WTC11 (cell line): ENCODE data around the gene CFAP206.

Source experiments
- CREB1 ChIP-seq: sonication (generic); formaldehyde crosslinking; IDR thresholded peaks from 2 replicates; pipeline ENCODE4 v1.8.0; 2023; ENCODE audit warnings: mild to moderate bottlenecking, missing genetic modification reagents
- ESRRA ChIP-seq: sonication (generic); formaldehyde crosslinking; IDR thresholded peaks from 2 replicates; pipeline ENCODE4 v1.8.1; 2022; ENCODE audit warnings: mild to moderate bottlenecking, missing genetic modification reagents, borderline replicate concordance
- FOXP1 ChIP-seq: sonication (generic); formaldehyde crosslinking; IDR thresholded peaks from 2 replicates; pipeline ENCODE4 v1.8.0; 2022; ENCODE audit warnings: missing genetic modification reagents, mild to moderate bottlenecking, moderate library complexity, borderline replicate concordance
- JUN ChIP-seq: sonication (generic); formaldehyde crosslinking; IDR thresholded peaks from 2 replicates; pipeline ENCODE4 v1.8.0; 2023; ENCODE audit warnings: mild to moderate bottlenecking, missing genetic modification reagents
- NFATC4 ChIP-seq: fragments of 250-450 bp; sonication (Bioruptor Pico); IDR thresholded peaks from 2 replicates; pipeline ENCODE4 v1.9.0; 2021; ENCODE audit warnings: mild to moderate bottlenecking
- NFYB ChIP-seq: sonication (generic); formaldehyde crosslinking; conservative IDR thresholded peaks from 2 replicates; pipeline ENCODE4 v1.8.0; 2022; ENCODE audit warnings: low read depth, missing genetic modification reagents
- PRDM15 ChIP-seq: sonication (generic); formaldehyde crosslinking; IDR thresholded peaks from 2 replicates; pipeline ENCODE4 v1.8.0; 2022; ENCODE audit warnings: missing genetic modification reagents
- TEAD4 ChIP-seq: sonication (generic); formaldehyde crosslinking; IDR thresholded peaks from 2 replicates; pipeline ENCODE4 v1.8.0; 2022; ENCODE audit warnings: mild to moderate bottlenecking, missing genetic modification reagents
- USF2 ChIP-seq: sonication (generic); formaldehyde crosslinking; IDR thresholded peaks from 2 replicates; pipeline ENCODE4 v1.8.1; 2023; ENCODE audit warnings: mild to moderate bottlenecking, missing genetic modification reagents, moderate library complexity
- ZNF121 ChIP-seq: sonication (generic); formaldehyde crosslinking; IDR thresholded peaks from 2 replicates; pipeline ENCODE4 v1.8.0; 2023; ENCODE audit warnings: missing genetic modification reagents
- ZNF263 ChIP-seq: sonication (generic); formaldehyde crosslinking; IDR thresholded peaks from 2 replicates; pipeline ENCODE4 v1.8.1; 2022; ENCODE audit warnings: low read depth, mild to moderate bottlenecking, moderate library complexity, missing genetic modification reagents
- TF ChIP-seq, protein P1 (sequence below): fragments of 200-600 bp; IDR thresholded peaks from 2 replicates; pipeline ENCODE4 v1.8.0; 2022; ENCODE audit warnings: antibody characterized with exemption
- TF ChIP-seq, protein P2 (sequence below): sonication (generic); formaldehyde crosslinking; IDR thresholded peaks from 2 replicates; pipeline ENCODE4 v1.8.1; 2023; ENCODE audit warnings: mild to moderate bottlenecking, missing genetic modification reagents
- TF ChIP-seq, protein P3 (sequence below): sonication (generic); formaldehyde crosslinking; IDR thresholded peaks from 2 replicates; pipeline ENCODE4 v1.8.0; 2023; ENCODE audit warnings: mild to moderate bottlenecking, missing genetic modification reagents

DNA sequence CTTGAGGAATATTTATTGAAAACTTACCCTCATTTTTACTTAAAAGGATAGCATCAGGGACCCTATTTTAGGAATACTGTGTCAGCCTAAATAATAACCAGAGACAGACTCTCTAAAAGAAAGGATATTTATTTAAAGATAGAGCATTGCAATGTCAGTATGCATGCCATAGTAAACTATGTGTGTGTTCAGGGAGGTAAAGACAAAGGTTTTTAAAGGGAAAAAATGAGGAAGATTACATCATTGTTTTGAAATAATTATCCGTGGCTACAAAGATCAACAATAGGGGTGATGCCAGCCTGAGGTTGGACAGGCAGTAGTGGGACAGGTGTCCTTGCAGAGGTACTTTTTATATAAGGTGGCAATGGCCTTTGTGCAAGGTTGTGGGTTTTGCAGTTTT, 23.7 kb upstream of the CFAP206 start:
- TF ChIP-seq, protein P1, sequence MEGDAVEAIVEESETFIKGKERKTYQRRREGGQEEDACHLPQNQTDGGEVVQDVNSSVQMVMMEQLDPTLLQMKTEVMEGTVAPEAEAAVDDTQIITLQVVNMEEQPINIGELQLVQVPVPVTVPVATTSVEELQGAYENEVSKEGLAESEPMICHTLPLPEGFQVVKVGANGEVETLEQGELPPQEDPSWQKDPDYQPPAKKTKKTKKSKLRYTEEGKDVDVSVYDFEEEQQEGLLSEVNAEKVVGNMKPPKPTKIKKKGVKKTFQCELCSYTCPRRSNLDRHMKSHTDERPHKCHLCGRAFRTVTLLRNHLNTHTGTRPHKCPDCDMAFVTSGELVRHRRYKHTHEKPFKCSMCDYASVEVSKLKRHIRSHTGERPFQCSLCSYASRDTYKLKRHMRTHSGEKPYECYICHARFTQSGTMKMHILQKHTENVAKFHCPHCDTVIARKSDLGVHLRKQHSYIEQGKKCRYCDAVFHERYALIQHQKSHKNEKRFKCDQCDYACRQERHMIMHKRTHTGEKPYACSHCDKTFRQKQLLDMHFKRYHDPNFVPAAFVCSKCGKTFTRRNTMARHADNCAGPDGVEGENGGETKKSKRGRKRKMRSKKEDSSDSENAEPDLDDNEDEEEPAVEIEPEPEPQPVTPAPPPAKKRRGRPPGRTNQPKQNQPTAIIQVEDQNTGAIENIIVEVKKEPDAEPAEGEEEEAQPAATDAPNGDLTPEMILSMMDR, result no peak
- TF ChIP-seq ZNF121, result no peak
- no peak for TF ChIP-seq ZNF263 (CRISPR knock-in tag)
- TF ChIP-seq FOXP1 (CRISPR knock-in tag), result no peak
- TF ChIP-seq ESRRA (CRISPR knock-in tag), result no peak
- TF ChIP-seq CREB1, result no peak
- no peak for TF ChIP-seq JUN (CRISPR knock-in tag)
- TF ChIP-seq, protein P2, sequence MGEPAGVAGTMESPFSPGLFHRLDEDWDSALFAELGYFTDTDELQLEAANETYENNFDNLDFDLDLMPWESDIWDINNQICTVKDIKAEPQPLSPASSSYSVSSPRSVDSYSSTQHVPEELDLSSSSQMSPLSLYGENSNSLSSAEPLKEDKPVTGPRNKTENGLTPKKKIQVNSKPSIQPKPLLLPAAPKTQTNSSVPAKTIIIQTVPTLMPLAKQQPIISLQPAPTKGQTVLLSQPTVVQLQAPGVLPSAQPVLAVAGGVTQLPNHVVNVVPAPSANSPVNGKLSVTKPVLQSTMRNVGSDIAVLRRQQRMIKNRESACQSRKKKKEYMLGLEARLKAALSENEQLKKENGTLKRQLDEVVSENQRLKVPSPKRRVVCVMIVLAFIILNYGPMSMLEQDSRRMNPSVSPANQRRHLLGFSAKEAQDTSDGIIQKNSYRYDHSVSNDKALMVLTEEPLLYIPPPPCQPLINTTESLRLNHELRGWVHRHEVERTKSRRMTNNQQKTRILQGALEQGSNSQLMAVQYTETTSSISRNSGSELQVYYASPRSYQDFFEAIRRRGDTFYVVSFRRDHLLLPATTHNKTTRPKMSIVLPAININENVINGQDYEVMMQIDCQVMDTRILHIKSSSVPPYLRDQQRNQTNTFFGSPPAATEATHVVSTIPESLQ (CRISPR knock-in tag), result no peak
- no peak for TF ChIP-seq TEAD4 (CRISPR knock-in tag)
- TF ChIP-seq, protein P3, sequence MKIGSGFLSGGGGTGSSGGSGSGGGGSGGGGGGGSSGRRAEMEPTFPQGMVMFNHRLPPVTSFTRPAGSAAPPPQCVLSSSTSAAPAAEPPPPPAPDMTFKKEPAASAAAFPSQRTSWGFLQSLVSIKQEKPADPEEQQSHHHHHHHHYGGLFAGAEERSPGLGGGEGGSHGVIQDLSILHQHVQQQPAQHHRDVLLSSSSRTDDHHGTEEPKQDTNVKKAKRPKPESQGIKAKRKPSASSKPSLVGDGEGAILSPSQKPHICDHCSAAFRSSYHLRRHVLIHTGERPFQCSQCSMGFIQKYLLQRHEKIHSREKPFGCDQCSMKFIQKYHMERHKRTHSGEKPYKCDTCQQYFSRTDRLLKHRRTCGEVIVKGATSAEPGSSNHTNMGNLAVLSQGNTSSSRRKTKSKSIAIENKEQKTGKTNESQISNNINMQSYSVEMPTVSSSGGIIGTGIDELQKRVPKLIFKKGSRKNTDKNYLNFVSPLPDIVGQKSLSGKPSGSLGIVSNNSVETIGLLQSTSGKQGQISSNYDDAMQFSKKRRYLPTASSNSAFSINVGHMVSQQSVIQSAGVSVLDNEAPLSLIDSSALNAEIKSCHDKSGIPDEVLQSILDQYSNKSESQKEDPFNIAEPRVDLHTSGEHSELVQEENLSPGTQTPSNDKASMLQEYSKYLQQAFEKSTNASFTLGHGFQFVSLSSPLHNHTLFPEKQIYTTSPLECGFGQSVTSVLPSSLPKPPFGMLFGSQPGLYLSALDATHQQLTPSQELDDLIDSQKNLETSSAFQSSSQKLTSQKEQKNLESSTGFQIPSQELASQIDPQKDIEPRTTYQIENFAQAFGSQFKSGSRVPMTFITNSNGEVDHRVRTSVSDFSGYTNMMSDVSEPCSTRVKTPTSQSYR (CRISPR knock-in tag), result no peak
- TF ChIP-seq NFATC4 (CRISPR knock-in tag), result no peak
- TF ChIP-seq PRDM15, result no peak
- TF ChIP-seq NFYB, result no peak
- no peak for TF ChIP-seq USF2 (CRISPR knock-in tag)
